CD4-positive, alpha-beta memory T cell (primary cell): ENCODE results near the gene MED22. TPM values are rescaled to one million over a fixed set of nuclear protein-coding genes. Genes with fewer than 3 reads are reported as not detected.
A peak's percentile ranks its signal among the peaks of the same experiment; 100 is the strongest.
"Not testable (repeated sequence)": the region's sequence is repeated elsewhere in the genome, so short reads cannot be mapped to it uniquely, and the experiment has no call there.

Source experiments
- CTCF ChIA-PET: fragments of 350-600 bp; sonication (Branson Sonifier 250); formaldehyde crosslinking; loops from one replicate; lab custom pipeline; 2021; ENCODE audit warnings: inconsistent platforms; ENCODE audit not compliant: partially characterized antibody; lab: Charles Lee
- POLR2A ChIA-PET: fragments of 350-600 bp; sonication (Branson Sonifier 250); formaldehyde crosslinking; loops from one replicate; lab custom pipeline; 2021; ENCODE audit not compliant: partially characterized antibody; lab: Charles Lee
- DNase-seq, 5 donors: peaks; one replicate each; pipeline versions ENCODE4 v3.0.0 to v3.0.0-alpha.2; 2020 to 2022; ENCODE audit warnings: mixed read lengths in 1 of 5
- H3K27ac ChIP-seq: one replicate; pipeline ENCODE4 v1.7.0; 2013; ENCODE audit warnings: low read depth, low read length
- H3K27me3 ChIP-seq: 2 replicates; pipeline ENCODE4 v1.7.0; 2013; ENCODE audit warnings: mild to moderate bottlenecking, low read length, moderate library complexity; ENCODE audit not compliant: insufficient read depth
- H3K36me3 ChIP-seq: 2 replicates; pipeline ENCODE4 v1.7.0; 2013; ENCODE audit warnings: mild to moderate bottlenecking, low read length, moderate library complexity; ENCODE audit not compliant: insufficient read depth
- H3K4me1 ChIP-seq: 2 replicates; pipeline ENCODE4 v1.7.0; 2013; ENCODE audit warnings: mild to moderate bottlenecking, low read length, moderate library complexity; ENCODE audit not compliant: insufficient read depth
- H3K4me3 ChIP-seq, 2 donors: one replicate each; pipeline ENCODE4 v1.7.0; 2013; ENCODE audit warnings: low read length in 2 of 2, mild to moderate bottlenecking in 1 of 2
- H3K9me3 ChIP-seq, 2 donors: one replicate each; pipeline ENCODE4 v1.7.0; 2013; ENCODE audit warnings: low read length in 2 of 2, control low read depth in 1 of 2; ENCODE audit not compliant: control insufficient read depth in 1 of 2
- H3K27ac Mint-ChIP-seq, 7 donors: one replicate each; pipeline ENCODE4 v1.8.0; 2020 to 2021; ENCODE audit warnings: mixed read lengths in 7 of 7, mild to moderate bottlenecking in 6 of 7, inconsistent platforms in 3 of 7, moderate library complexity in 3 of 7
- H3K27me3 Mint-ChIP-seq, 2 donors: one replicate each; pipeline ENCODE4 v1.8.0; 2020 to 2021; ENCODE audit warnings: mixed read lengths in 2 of 2
- H3K36me3 Mint-ChIP-seq, 2 donors: one replicate each; pipeline ENCODE4 v1.8.0; 2020 to 2021; ENCODE audit warnings: mixed read lengths in 2 of 2, inconsistent platforms in 1 of 2, mild to moderate bottlenecking in 1 of 2
- H3K4me1 Mint-ChIP-seq, 4 donors: one replicate each; pipeline ENCODE4 v1.8.0; 2020 to 2021; ENCODE audit warnings: mixed read lengths in 4 of 4, mild to moderate bottlenecking in 1 of 4
- H3K4me3 Mint-ChIP-seq, 8 donors: one replicate each; pipeline ENCODE4 v1.8.0; 2020 to 2021; ENCODE audit warnings: mixed read lengths in 8 of 8, mild to moderate bottlenecking in 7 of 8, moderate library complexity in 6 of 8, inconsistent platforms in 3 of 8
- H3K9me3 Mint-ChIP-seq, 8 donors: one replicate each; pipeline ENCODE4 v1.8.0; 2020 to 2021; ENCODE audit warnings: mixed read lengths in 8 of 8, mild to moderate bottlenecking in 5 of 8, inconsistent platforms in 3 of 8, moderate library complexity in 1 of 8
- intact Hi-C: fragments of 100-400 bp; cut with micrococcal nuclease; formaldehyde crosslinking; loops from one replicate; pipeline ENCODE4 v1.15.1; 2023
- polyA plus RNA-seq, 2 donors: library from polyadenylated mRNA; unstranded; fragments of 300-500 nt; fragmentation: Illumina TruSeq; gene quantifications; one replicate each; pipeline ENCODE4 v1.2.3, GENCODE V29; 2021
- total RNA-seq, 2 experiments: library from RNA; stranded (reverse); gene quantifications; one replicate each; pipeline ENCODE4 v1.2.3, GENCODE V29; 2021

The MED22 gene
- total and polyA plus RNA-seq, 4 experiments from 2014 or later, result 8.1 to 42.8 (median 28.1) TPM

DNA sequence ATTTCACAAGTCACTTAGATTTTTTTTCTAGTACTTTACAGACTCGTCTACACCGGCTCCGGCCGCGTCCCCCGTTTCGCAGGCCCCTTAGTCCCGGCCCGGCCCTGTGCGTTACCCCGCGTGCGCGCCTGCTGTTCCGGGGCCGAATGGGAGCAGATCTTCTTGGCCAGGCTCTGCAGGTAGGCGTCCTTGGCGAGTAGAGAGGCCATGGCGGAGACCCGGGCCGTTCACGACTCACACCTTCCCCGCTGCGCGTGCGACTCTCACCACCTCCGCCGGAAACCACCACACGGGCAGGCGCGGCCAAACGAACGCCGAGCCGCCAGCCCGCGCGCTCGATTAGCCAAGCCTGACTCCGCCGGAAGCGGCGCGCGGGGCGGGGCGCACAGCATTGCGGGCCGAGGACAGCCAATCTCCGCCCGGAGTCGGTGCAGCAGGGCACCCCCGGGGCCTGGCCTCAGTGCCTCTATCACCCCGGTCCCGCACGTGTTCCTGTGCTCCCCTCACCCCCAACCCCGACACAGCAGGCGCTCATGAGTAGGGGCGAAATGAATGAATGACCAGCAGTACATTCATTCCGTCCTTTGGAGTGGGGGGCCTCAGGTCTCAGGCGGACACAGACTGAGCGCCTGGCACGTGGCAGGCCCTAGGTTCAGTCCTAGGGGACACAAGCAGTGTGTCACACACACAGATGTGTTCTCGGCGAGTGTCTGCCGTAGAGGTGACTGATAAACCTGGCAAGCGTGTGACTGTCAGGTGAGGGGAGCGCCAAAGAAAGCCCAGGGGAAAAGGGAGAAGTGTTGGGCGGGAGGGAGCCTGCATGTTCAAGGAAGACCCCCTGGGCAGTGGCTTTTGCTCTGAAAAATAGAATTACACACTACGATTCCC lies 11.8 kb downstream of the MED22 start, which contains the start of gene SURF6:
TSS of gene SURF6 (minus strand) at position 265 of the 888 bp plus-strand sequence. CDS start at position 209, 56 bp downstream.
- peaks cover 16 to 64% (median 28%) of the 10 kb centered on the region in 4 donors for H3K4me1 Mint-ChIP-seq

DNA sequence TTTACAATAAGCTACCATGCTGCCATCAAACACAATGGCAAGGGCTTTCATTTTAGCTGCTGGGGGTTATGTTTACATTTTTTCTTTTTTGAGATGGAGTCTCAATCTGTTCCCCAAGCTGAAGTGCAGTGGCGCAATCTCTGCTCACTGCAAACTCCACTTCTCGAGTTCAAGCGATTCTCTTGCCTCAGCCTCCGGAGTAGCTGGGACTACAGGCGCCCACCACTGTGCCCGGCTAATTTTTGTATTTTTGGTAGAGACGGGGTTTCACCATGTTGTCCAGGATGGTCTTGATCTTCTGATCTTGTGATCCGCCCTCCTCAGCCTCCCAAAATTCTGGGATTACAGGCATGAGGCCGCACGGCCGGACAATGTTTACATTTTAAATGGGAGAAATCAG lies 13.0 kb downstream of the MED22 start:
- H3K4me1 Mint-ChIP-seq, result peaks cover 10 to 57% (median 22%) of the 10 kb centered on the region in 4 donors
- POLR2A ChIA-PET, result interaction anchor here (0.9 to 3.1 kb wide), 4 partner anchors 14 to 304 kb away, joined by 3 to 14 read pairs (median 10); partner anchors contain the start of genes GTF3C5, MED22, RPL7A and SURF1
- H3K27me3 Mint-ChIP-seq, H3K27ac ChIP-seq, H3K9me3 Mint-ChIP-seq, H3K9me3 ChIP-seq, H3K27me3 ChIP-seq: not testable (repeated sequence)
- Histone ChIP-seq H3K36me3 (peaks cover 46% of the 10 kb centered on the region), H3K4me1 (peaks cover 29% of the 10 kb centered on the region), H3K4me3 (peak overlapping the region; percentile 50 to 69)
- DNase-seq, result peak in 1 of 5 donors; percentile 29
- peaks cover 18 to 50% of the 10 kb centered on the region in 2 donors for H3K36me3 Mint-ChIP-seq
- peak overlapping the region; percentile 48 to 96 (median 89) for H3K27ac Mint-ChIP-seq
- CTCF ChIA-PET, result interaction anchor here (1.1 to 1.6 kb wide), 4 partner anchors 16 to 79 kb away, joined by 3 to 5 read pairs (median 4); no protein-coding TSS in a partner anchor
- intact Hi-C loops, result loop anchor here (1.0 kb wide), 1 partner anchor 83 kb away; the partner anchor contains the start of gene REXO4
- peak overlapping the region; percentile 92 to 97 (median 96) for H3K4me3 Mint-ChIP-seq

More for the DNA sequence above, 11.8 kb downstream of the MED22 start, which contains the start of gene SURF6:
- H3K27ac Mint-ChIP-seq, result peak within 1 kb of the TSS; percentile 86 to 96 (median 93)
- CTCF ChIA-PET, result no interaction called here
- no peaks in the 10 kb centered on the region for H3K9me3 Mint-ChIP-seq
- POLR2A ChIA-PET, result interaction anchor here (0.9 to 3.1 kb wide), 3 partner anchors 12 to 41 kb away, joined by 5 to 14 read pairs (median 12); partner anchors contain the start of genes MED22, RPL7A, SURF1 and SURF2
- peaks cover 48% of the 10 kb centered on the region for H3K36me3 ChIP-seq
- H3K27ac ChIP-seq, result peak within 1 kb of the TSS; percentile 64
- peak within 1 kb of the TSS; percentile 50 to 69 for H3K4me3 ChIP-seq
- peak within 1 kb of the TSS; percentile 92 to 97 (median 96) for H3K4me3 Mint-ChIP-seq
- intact Hi-C loops, result loop anchor here (1.0 to 2.0 kb wide), 4 partner anchors 12 to 82 kb away; partner anchors contain the start of genes MED22, REXO4, RPL7A and STKLD1
- peaks cover 22 to 51% of the 10 kb centered on the region in 2 donors for H3K36me3 Mint-ChIP-seq
- H3K9me3 ChIP-seq, result no peaks in the 10 kb centered on the region
- H3K27me3 Mint-ChIP-seq, result no peaks in the 10 kb centered on the region
- peak; percentile 93 to 94 (median 94) for DNase-seq
- H3K27me3 ChIP-seq, result no peaks in the 10 kb centered on the region
- peaks cover 41% of the 10 kb centered on the region for H3K4me1 ChIP-seq

DNA sequence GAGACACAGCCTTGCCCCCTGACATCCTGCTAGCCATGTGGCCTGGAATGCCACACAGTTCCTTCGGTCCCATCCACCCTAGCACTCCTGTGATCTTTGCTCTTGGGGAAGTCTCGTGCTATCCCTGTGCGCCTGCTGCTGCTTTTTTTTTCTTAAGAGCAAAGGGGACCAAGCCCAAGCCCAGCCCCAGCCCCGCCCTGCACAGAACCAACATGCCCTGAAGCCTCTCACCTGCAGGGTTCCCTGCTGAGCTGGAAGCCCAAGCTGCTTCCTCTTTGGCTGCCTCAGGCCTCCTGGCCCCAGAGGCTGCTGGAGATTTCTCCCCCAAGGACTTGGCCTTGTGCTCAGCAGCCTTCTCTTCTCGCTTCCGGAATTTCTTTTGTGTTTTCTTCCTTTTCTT lies 13.8 kb downstream of the MED22 start:
- Histone ChIP-seq H3K4me3 (no peak overlapping the region), H3K27ac (no peak overlapping the region), H3K4me1 (peaks cover 28% of the 10 kb centered on the region), H3K9me3 (no peaks in the 10 kb centered on the region), H3K27me3 (no peaks in the 10 kb centered on the region), H3K36me3 (peaks cover 39% of the 10 kb centered on the region)
- Mint-ChIP-seq H3K36me3 (peaks cover 18 to 48% of the 10 kb centered on the region in 2 donors), H3K4me3 (peak overlapping the region in 4 of 8 donors; percentile 10 to 29 (median 24)), H3K9me3 (no peaks in the 10 kb centered on the region), H3K4me1 (peaks cover 10 to 55% (median 20%) of the 10 kb centered on the region in 4 donors), H3K27ac (peak overlapping the region in 4 of 7 donors; percentile 12 to 79 (median 38)), H3K27me3 (no peaks in the 10 kb centered on the region)
- ChIA-PET POLR2A (interaction anchor here (1.3 to 3.1 kb wide), 3 partner anchors 14 to 37 kb away, joined by 7 to 14 read pairs (median 12); partner anchors contain the start of genes MED22, RPL7A, SURF1 and SURF2), CTCF (interaction anchor here (1.1 to 1.6 kb wide), 3 partner anchors 37 to 80 kb away, joined by 3 to 5 read pairs (median 4); no protein-coding TSS in a partner anchor)
- DNase-seq, result no peak
- intact Hi-C loops, result no loop called here

DNA sequence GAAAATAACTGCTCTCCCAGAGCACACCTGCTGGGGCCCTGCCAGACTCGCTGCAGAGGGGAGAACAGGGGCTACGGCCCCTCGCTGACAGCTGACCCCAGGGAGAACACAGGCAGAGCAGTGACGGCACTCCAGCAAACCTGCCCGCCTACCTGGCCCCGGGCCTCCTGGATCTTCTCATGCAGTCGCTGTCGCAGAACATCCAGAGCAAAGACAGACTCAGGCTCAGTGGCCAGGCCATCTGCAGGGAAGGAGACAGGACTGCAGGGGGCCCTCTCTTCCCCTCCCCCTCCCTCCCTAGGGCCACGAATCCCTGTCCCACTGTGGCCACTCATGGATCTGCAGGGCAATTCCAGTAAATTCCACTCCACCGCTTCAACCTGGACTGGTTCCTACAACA lies 14.4 kb downstream of the MED22 start:
- Histone ChIP-seq H3K27ac (no peak overlapping the region), H3K4me1 (peaks cover 28% of the 10 kb centered on the region), H3K27me3 (no peaks in the 10 kb centered on the region), H3K9me3 (no peaks in the 10 kb centered on the region), H3K36me3 (peaks cover 38% of the 10 kb centered on the region), H3K4me3 (no peak overlapping the region)
- intact Hi-C loops, result no loop called here
- POLR2A ChIA-PET, result interaction anchor here (1.7 to 3.1 kb wide), 3 partner anchors 15 to 38 kb away, joined by 5 to 14 read pairs (median 12); partner anchors contain the start of genes MED22, RPL7A, SURF1 and SURF2
- H3K36me3 Mint-ChIP-seq, result peaks cover 13 to 48% of the 10 kb centered on the region in 2 donors
- DNase-seq, result peak in 1 of 5 donors; percentile 10
- no peaks in the 10 kb centered on the region for H3K27me3 Mint-ChIP-seq
- peaks cover 0 to 2% (median 0%) of the 10 kb centered on the region in 8 donors for H3K9me3 Mint-ChIP-seq
- H3K4me1 Mint-ChIP-seq, result peaks cover 13 to 59% (median 18%) of the 10 kb centered on the region in 4 donors
- H3K27ac Mint-ChIP-seq, result peak overlapping the region in 2 of 7 donors; percentile 29 to 47
- CTCF ChIA-PET, result interaction anchor here (1.1 to 1.6 kb wide), 2 partner anchors 24 to 73 kb away, joined by 3 to 5 read pairs; no protein-coding TSS in a partner anchor
- peak overlapping the region in 2 of 8 donors; percentile 27 to 54 for H3K4me3 Mint-ChIP-seq

GRCh38 chr9:133333011-133333410 lies 14.9 kb downstream of the MED22 start:
- no peaks in the 10 kb centered on the region for H3K9me3 ChIP-seq

GRCh38 chr9:133332381-133332730 lies 15.6 kb downstream of the MED22 start:
- ChIA-PET POLR2A (interaction anchor here (1.7 kb wide), 1 partner anchor 39 kb away, joined by 5 read pairs; no protein-coding TSS in a partner anchor), CTCF (interaction anchor here (1.2 kb wide), 1 partner anchor 40 kb away, joined by 3 read pairs; no protein-coding TSS in a partner anchor)
- H3K27ac ChIP-seq, result no peak overlapping the region
- H3K9me3 ChIP-seq, result no peaks in the 10 kb centered on the region
- intact Hi-C loops, result no loop called here
- peak in 1 of 5 donors; percentile 33 for DNase-seq
- Mint-ChIP-seq H3K9me3 (peaks cover 0 to 4% (median 0%) of the 10 kb centered on the region in 8 donors), H3K36me3 (peaks cover 13 to 50% of the 10 kb centered on the region in 2 donors), H3K4me3 (no peak overlapping the region), H3K4me1 (peaks cover 13 to 56% (median 18%) of the 10 kb centered on the region in 4 donors), H3K27ac (peak overlapping the region in 1 of 7 donors; percentile 13), H3K27me3 (no peaks in the 10 kb centered on the region)
- no peaks in the 10 kb centered on the region for H3K27me3 ChIP-seq
- H3K4me3 ChIP-seq, result no peak overlapping the region
- H3K4me1 ChIP-seq, result peaks cover 28% of the 10 kb centered on the region
- peaks cover 38% of the 10 kb centered on the region for H3K36me3 ChIP-seq

More at GRCh38 chr9:133333011-133333410, 14.9 kb downstream of the MED22 start:
- H3K4me3 ChIP-seq, result no peak overlapping the region
- Mint-ChIP-seq H3K36me3 (peaks cover 13 to 50% of the 10 kb centered on the region in 2 donors), H3K4me1 (peaks cover 13 to 59% (median 18%) of the 10 kb centered on the region in 4 donors), H3K4me3 (no peak overlapping the region), H3K27ac (peak overlapping the region in 1 of 7 donors; percentile 13), H3K9me3 (peaks cover 0 to 4% (median 0%) of the 10 kb centered on the region in 8 donors), H3K27me3 (no peaks in the 10 kb centered on the region)
- DNase-seq, result peak in 1 of 5 donors; percentile 14
- H3K27ac ChIP-seq, result no peak overlapping the region
- ChIA-PET CTCF (interaction anchor here (1.1 to 1.2 kb wide), 2 partner anchors 24 to 39 kb away, joined by 3 read pairs; no protein-coding TSS in a partner anchor), POLR2A (interaction anchor here (1.7 to 3.1 kb wide), 2 partner anchors 24 to 39 kb away, joined by 5 to 12 read pairs; partner anchors contain the start of genes SURF1 and SURF2)
- no peaks in the 10 kb centered on the region for H3K27me3 ChIP-seq
- H3K4me1 ChIP-seq, result peaks cover 28% of the 10 kb centered on the region
- peaks cover 38% of the 10 kb centered on the region for H3K36me3 ChIP-seq
- intact Hi-C loops, result no loop called here
